ENCODE results near the gene FADS2.

DNA sequence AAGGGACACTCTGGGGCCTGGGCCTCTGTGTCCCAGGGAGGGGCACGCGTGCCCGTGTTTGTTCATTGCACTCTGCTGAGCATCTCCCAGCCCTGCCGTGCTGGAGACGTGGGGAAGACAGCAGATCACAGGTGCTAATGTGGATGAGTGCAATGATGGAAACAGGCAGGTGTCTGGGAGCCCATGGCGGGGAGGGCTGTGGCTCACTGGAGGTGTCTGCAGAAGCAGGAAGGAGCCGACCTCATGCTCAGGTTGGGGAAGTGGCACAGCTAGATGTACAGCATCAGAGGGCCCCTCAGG is 43.6 kb upstream of the FADS2 start:
- TF ChIP-seq CTCF (IDR thresholded peaks at IDR 0.05) (no peak), POLR2A (IDR thresholded peaks at IDR 0.05) (no peak)
